ENCODE measurements around the gene SERPINA6.
"Not testable (repeated sequence)": the region's sequence is repeated elsewhere in the genome, so short reads cannot be mapped to it uniquely, and the experiment has no call there.

Gene SERPINA6

DNA sequence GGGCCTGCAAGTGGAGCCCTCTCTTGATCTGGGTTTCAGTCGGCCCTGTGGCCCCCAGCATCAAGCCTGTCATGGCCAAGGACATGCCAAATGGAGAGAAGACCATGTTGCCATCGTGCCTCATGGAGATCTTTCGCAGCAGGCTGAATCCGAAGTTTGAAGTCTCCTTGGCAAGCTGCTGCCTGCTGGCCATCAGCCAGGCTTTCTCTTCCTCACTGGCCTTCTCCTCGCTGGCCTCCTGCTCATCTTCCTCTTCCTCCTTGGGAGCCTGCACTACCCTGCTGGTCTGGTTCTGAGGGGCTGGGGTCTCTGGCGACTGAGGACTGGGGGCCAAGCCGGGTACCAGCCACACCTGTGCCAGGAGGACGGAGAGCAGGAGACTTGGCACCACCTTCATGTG, 32.9 kb downstream of the SERPINA6 start:
- DNase-seq (ENCODE audit: extremely low read depth, low read depth): no peak
- TF ChIP-seq CTCF (IDR thresholded peaks at IDR 0.05; ENCODE audit: low read depth, low read length): no peak

DNA sequence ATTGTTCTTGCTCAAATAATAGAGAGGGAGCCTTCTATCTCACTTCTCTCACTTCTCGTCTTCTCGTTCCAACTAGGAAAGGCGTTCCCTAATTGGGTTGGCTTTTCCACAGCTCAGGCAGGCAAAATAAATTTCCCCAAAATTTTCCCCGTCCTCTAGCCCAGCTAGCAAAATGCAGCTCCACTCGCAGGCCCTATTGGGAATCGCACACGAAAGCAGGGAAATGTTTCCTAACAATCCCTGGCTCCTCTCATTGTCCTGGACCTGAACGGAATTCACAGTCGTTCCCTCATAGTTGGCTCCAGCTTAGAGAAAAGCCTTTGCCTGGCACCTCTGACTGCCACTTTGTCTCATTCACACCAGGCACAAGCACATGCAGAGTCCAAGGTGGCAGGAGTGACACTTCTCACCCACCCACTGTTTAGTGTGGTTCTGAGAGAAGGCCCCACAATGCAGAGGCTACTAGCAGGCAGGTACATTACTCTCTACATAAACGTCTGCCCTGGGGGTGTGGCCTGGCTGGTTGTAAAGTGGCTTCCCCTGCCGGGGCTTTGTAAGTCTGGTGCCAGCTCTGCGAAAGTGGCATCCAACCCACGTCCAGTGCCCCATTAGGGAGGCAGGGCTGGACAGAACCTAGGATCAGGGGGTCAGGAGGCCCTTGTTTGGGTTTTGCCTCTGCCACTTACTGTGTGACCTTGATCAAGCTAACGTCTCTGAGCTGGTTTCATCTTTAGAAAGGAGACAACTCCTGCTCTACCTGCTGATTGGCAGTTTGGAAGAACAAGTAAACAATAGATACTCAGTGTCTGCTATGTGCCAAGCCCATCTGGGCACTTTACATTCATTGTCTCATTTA, 34.3 kb downstream of the SERPINA6 start:
- DNase-seq (ENCODE audit: extremely low read depth, low read depth): no peak
- TF ChIP-seq CTCF (IDR thresholded peaks at IDR 0.05; ENCODE audit: low read depth, low read length): no peak

DNA sequence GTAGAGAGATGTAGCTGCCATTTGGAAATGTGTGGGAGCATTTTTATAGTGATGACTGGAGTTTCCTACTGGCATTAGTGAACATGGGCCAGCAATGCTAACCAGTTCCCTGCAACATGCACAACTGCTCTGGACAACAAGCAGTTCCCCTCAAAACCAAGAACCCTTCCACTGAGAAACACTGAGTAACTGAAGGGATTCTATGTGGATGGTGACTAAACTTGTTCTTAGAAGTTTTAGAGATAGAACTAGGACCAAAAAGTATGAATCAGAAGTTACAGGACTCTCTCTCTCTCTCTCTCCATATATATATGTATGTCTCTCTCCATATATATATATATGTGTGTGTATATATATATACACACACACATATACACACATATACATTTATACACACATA, 38.0 kb downstream of the SERPINA6 start:
- TF ChIP-seq CTCF (IDR thresholded peaks at IDR 0.05; ENCODE audit: low read depth, low read length): no peak

DNA sequence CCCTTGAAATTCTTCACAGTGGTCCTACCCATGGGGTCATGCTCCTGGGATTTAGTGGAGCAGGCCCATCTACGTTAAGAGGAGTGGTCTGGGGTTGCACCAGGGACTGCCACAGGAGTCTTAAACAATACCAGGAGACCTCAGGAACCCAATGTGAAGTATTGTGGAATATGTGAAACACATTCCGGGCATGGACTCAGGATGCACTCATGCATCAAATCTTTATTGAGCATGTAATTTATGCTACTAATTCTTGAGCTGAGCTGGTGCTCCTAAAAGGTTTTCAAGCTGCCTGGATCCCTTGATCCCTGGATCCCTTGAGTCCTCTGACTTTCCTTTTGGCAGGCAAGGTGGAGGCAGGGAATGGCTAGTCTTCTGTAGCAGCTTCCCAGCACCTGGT, 38.9 kb downstream of the SERPINA6 start:
- no peak for DNase-seq (ENCODE audit: extremely low read depth, low read depth)
- no peak for TF ChIP-seq CTCF (IDR thresholded peaks at IDR 0.05; ENCODE audit: low read depth, low read length)

More for the DNA sequence above, 38.0 kb downstream of the SERPINA6 start:
- DNase-seq (ENCODE audit: extremely low read depth, low read depth): no peak

DNA sequence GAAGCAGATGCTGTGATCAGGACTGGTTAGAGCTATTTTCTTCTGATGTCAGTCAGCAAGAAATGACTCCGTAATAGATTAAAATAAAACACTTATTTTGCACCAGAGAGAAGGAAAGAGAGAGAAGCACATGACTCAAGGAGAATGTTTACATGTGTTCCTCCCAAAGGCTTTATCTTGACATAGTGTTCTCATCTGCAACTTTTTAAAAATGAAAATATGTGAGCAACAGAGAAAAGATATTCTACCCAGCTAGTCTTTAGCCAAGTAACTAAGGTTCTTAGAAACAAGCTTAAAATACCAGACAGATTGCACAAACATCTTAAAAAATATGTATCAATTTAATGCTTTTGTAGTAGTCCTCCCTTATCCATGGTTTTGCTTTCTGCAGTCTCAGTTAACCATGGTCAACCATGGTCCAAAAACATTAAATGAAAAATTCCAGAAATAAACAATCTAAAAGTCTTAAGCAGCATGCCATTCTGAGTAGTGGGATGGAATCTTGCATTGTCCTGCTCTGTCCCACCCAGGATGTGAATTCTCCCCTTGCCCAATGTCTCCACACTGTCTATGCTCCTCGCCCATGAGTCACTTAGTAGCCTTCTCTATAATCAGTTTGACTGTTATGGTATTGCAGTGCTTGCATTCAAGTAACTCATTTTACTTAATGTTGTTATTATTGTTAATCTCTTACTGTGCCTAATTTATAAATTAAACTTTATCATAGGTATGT, 40.0 kb downstream of the SERPINA6 start:
- DNase-seq (ENCODE audit: extremely low read depth, low read depth): no peak

GRCh38 chr14:94278731-94279130, 44.4 kb downstream of the SERPINA6 start:
- TF ChIP-seq CTCF (IDR thresholded peaks at IDR 0.05; ENCODE audit: low read depth, low read length): no peak
- no peak for DNase-seq (ENCODE audit: extremely low read depth, low read depth)

More for the DNA sequence above, 40.0 kb downstream of the SERPINA6 start:
- TF ChIP-seq CTCF (IDR thresholded peaks at IDR 0.05; ENCODE audit: low read depth, low read length): no peak

DNA sequence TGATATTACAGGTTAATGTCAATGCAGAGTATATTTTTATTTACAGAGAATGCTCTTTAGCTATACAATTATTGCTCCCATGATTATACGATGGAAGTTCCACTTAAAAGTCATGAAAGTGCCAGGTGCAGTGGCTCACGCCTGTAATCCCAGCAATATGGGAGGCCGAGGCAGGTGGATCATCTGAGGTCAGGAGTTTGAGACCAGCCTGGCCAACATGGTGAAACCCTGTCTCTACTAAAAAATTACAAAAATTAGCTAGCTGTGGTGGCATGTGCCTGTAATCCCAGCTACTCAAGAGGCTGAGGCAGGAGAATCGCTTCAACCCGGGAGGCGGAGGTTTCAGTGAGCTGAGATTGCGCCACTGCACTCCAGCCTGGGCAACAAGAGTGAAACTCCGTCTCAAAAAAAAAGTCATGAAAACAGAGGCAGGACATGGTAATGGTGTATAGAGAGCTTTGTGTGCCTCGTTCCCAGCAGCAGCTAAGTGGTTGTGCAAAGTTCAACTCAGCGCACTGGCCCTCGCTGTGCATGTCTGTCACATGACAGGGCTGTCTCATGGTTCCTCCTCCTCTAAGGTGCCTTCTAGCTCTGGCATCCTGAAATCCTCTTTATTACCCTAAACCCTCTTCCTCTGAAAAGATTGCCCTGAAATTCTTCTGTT, 46.1 kb downstream of the SERPINA6 start:
- DNase-seq (ENCODE audit: extremely low read depth, low read depth): not testable (repeated sequence)
